HG03025 (cell line): ENCODE measurements around the gene OR2M2.

Experiments
- ATAC-seq: cut with Tn5 transposase; IDR thresholded peaks from one replicate; pipeline ENCODE4 v1.9.1; 2021; ENCODE audit warnings: mild to moderate bottlenecking, moderate library complexity; ENCODE audit not compliant: unreplicated experiment, low FRiP score

The OR2M2 gene, protein sequence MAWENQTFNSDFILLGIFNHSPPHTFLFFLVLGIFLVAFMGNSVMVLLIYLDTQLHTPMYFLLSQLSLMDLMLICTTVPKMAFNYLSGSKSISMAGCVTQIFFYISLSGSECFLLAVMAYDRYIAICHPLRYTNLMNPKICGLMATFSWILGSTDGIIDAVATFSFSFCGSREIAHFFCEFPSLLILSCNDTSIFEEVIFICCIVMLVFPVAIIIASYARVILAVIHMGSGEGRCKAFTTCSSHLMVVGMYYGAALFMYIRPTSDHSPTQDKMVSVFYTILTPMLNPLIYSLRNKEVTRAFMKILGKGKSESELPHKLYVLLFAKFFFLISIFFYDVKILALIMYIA

DNA sequence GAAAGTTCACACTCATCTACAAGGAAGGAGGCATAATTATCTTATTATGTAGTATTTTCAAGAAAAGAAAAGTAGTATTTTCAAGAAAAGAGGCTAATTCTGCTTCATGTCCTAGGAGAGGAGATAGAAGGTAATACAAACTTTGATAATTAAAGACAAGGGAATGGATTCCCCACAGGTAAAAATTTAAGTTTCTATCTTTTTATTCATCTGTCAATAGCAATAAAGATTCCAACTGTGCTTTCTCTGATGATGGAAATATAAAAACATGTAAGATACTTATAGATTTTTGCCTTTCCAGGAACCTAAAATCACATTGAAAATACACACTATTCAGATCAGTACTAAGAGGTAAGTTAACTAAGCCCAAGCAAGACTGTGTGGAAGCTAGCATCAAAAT lies at the start of gene OR2M2:
TSS of gene OR2M2 (plus strand) at position 301 of the 400 bp plus-strand sequence. CDS start 5,165 bp downstream, outside the sequence.
- ATAC-seq: no peak

DNA sequence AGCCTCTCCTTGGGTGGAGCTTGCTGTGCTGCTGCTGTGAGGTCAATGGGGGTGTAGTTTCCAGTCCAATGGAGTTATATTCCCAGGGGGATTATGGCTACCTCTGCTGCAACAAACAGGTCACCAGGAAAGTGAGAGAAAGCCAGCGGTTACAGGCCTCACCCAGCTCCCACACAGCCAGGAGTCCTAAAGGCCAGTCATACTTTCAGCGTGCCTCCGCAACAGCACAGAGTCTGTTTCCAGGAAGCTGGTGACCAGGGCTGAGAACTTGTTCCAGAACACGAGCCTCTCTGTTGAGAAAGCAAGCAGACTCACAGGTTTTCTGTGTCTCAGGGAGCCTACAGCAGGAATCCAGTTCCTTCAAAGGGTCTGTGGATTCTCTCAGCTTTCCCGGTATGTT lies 47.0 kb upstream of the OR2M2 start:
- ATAC-seq: no peak

DNA sequence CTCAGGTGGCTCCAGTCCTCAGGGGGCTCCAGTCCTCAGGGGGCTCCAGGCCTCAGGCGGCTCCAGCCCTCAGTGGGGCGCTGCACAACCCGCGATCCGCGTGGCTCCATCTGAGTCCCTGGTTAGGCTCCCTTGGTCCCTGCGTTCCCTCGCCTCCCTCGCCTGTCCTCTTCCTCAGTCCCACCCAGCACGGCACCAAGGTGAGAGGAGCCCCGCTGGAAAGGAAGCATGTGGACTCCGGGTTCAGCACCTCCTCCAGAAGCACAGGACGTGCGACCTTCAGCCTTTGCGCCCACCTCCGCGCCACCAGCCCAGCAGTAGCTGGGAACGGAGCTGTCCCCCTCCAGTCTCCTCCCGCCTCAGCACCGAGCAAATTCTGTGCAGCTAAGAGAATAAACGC lies 37.8 kb upstream of the OR2M2 start:
- ATAC-seq: no peak

DNA sequence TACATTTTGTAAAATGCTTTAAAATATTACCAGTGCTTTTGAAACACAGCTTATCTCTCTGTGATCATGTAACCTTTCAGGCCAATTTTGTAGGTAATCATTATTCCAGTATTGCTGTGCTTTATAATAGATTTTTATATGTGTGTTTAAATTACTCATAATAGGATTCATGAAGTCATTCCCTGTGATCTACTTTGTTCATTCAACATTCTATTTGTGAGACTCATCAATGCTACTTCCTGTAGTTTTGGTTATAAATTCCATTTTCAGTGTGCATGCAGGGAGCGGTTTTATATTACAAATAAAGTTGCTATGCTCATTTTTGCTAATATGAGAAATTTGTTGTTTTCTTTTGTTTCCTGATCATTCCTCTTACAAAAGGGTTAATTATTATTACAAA lies 33.8 kb upstream of the OR2M2 start:
- no peak for ATAC-seq

DNA sequence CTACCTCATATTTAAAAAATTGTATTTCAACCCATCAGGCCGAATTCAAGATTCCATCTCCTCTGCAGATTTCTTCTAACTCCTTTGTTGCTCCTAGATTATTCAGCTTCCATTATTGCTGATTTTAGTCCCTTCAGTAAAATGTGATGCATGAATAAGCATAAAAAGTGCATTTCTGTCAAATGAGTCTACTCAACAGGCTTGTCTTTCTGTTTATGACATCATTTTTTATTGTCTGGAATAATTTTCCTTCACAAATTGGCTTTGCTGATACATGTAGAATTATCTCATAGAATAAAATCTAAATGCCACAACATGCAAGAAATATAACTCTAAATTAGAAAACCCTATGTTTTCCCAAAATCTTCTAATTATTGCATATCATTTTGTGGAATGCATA lies 31.3 kb upstream of the OR2M2 start:
- no peak for ATAC-seq

DNA sequence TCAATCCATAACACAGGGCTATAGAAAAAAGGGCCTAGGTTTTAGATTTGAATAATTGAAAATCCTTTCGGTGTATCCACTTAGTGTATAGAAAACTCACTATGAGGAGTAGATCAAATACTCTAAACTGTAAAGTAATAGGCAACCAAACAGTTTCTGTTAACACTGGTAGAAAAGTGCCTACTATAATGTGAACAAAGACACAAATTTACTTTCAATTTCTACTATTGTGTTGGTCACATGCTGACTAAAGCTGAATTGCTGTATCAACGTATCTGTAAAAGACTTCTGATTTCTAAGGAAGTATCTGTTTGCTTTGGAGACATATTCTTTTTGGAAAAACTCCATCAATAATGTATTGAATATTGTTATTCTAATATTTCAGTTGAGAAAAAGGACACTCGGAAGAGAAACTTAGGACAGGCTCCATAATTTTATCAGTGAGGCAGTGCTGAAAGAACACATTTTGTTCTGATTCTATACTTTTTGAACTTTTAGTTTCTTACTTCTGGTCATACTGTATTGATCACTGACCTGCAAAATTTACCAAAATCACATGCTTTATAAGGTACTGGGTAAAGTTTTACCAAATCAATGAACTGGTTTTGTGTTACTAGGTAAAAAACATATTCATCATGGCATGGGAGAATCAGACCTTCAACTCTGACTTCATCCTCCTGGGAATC lies 30.0 kb upstream of the OR2M2 start, which contains the start of gene OR2M5:
TSS of gene OR2M5 (plus strand) at position 636 of the 686 bp plus-strand sequence. CDS start at position 636, 0 bp downstream.
- ATAC-seq: no peak

DNA sequence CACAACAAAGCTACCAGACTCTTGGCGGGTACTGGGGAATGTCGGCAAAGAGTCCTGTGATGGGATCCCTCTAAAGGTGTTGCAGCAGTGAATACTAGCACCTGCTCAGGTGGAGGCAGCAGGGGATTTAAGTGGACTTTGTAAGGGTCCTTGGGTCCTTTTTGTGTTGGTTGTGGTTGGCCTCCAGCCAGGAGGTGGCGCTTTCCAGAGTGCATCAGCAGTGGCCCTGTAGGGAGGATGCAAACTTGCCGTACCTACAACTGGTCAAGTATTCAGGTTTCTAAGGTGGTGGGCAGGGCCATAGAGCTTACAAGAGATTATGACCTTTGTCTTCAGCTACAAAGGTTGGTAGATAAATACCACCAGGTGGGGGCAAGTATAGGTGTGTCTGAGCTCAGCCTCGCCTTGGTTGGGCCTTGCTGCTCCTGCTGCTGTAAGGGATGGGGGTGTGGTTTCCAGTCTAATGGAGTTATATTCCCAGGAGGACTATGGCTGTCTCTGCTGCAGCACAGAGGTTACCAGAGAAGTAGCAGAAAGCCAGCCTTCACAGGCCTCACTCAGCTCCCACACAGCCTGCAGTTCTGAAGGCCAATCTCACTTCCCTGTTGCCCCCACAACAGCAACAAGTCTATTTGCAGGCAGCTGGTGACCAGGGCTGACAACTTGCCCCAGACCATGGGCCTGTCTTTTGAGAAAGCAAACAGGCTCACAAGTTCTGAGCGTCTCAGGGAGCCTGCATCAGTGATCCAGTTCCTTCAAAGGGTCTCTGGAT lies 22.4 kb upstream of the OR2M2 start:
- ATAC-seq: no peak

DNA sequence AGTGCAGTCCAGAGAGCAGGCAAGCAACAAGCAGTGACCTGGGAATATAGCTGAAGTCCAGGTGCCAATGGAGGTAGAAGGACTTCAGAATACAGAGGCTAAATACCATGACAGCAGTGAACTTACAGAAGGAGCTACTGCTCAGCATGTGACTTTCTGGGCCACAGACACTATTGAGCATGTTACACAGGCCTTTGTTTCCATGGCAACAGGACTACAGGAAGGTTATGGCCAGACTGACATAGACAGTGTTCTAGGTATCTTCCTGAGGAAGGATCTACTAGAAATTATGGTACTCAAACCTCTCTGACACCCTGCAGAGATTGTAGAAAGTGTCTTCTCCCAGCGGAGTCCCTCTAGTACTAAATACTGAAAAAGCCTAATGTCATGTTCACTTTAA lies 18.7 kb upstream of the OR2M2 start:
- ATAC-seq: no peak

DNA sequence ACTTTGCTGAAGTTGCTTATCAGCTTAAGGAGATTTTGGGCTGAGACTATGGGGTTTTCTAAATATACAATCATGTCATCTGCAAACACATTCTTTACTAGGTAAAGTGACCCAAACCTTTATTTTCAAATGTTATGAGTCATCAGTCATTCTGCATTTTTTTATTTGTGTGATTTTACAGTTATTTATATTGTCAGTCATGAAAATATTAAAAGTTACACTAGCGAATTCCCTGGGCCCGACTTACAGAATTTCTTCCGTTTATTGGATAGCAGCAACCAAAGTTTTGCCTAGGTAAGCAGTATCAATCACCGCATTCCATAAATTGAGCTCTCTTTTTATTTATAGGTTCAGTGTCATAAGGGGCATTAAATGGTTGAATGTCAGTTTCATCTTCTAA lies 15.9 kb upstream of the OR2M2 start:
- no peak for ATAC-seq

DNA sequence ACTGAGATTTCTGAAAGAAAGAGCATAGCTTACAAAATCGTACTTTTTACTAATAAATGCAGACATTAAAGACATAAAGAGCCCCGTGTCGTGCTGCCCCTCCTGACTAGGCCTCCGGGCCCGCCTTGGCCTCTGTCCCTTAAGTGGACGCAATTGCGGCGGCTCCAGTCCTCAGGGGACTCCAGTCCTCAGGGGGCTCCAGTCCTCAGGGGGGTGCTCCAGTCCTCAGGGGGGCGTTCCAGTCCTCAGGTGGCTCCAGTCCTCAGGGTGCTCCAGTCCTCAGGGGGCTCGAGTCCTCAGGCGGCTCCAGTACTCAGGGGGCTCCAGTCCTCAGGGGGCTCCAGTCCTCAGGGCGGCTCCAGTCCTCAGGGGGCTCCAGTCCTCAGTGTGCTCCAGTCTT lies 10.6 kb upstream of the OR2M2 start:
- no peak for ATAC-seq

DNA sequence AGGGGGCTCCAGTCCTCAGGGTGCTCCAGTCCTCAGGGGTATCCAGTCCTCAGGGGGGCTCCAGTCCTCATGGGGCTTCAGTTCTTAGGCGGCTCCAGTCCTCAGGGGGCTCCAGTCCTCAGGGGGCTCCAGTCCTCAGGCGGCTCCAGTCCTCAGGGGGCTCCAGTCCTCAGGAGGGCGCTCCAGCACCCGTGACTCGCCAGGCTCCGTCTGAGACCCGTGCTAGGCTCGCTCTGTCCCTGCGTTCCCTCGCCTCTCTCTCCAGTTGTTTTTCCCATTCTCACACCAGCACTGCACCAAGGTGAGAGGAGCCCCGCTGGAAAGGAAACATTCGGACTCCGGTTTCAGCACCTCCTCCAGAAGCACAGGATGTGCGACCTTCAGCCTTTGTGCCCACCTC lies 9.4 kb upstream of the OR2M2 start:
- ATAC-seq: no peak

DNA sequence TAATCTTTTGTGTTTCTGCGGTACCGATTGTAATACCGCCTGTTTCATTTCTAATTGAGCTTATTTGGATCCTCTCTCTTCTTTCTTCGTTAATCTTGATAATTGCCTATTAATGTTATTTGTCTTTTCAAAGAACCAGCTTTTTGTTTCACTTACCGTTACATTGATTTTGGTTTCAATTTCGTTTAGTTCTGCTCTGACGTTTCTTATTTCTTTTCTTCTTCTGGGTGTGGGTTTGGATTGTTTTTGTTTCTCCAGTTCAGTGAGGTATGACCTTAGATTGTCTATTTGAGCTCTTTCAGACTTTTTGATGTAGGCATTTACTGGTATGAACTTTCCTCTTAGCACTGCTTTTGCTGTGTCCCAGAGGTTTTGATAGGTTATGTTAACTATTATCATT lies 9.4 kb downstream of the OR2M2 start:
- ATAC-seq: no peak

DNA sequence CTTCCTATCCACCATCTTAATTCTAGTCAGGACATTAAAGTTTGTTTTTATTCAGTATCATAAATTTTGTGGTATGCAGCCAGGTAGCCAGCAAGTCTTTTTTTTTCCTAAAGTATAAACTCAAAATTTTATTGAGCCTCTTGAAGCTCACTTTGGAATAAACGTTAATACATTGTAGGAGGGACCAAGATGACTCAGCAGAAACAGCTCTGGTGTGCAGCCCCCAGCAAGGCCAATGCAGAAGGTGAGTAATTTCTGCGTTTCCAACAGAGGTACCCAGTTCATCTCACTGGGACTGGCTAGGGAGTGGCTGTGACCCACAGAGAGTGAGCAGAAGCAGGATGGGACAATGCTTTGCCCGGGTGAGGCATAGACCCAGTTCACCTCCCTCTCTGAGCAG lies 12.7 kb downstream of the OR2M2 start:
- no peak for ATAC-seq

DNA sequence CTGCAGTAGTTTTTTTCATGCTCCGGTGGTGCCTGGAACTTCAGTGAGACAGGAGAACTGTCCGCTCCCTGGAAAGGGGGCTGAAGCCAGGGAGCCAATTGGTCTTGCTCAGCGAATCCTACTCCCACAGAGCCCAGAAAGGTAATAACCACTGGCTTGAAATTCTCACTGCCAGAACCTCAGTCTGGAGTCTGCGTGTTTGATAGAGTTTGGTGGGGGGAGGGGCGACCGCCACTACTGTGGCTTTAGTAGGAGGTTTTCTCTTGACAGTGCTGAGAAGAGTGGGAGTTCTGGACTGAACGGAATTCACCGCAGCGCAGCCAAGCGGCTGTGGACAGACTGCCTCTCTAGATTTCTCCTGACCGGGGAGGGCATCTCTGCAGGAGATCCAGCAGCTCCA lies 14.4 kb downstream of the OR2M2 start:
- ATAC-seq: no peak

DNA sequence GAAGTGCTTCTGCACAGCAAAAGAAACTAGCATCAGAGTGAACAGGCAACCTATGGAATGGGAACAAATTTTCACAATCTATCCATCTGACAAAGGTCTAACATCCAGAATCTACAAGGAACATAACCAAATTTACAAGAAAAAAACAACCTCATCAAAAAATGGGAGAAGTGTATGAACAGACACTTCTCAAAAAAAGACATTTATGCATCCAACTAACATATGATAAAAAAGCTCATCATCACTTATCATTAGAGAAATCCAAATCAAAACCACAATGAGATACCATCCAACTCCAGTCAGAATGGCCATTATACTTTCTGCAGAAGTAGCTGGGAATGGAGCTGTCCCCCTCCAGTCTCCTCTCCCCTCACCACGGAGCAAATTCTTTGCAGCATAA lies 19.5 kb downstream of the OR2M2 start:
- ATAC-seq: no peak

DNA sequence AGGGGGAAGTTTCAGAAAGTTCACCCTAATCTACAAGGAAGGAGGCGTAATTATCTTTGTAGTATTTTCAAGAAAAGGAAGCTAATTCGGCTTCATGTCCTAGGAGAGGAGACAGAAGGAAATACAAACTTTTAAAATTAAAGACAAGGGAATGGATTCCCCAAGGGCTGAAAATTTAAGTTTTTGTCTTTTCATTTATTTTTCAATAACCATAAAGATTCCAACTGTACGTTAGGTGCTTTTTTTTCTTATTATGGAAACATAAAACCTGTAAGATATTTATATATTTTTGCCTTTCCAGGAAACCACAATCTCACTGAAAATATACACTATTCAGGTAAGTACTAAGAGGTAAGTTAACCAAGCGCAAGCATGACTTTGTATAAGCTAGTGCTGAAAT lies 22.3 kb downstream of the OR2M2 start, which contains the start of gene OR2M3:
TSS of gene OR2M3 (plus strand) at position 301 of the 400 bp plus-strand sequence. CDS start 5,803 bp downstream, outside the sequence.
- ATAC-seq: no peak

DNA sequence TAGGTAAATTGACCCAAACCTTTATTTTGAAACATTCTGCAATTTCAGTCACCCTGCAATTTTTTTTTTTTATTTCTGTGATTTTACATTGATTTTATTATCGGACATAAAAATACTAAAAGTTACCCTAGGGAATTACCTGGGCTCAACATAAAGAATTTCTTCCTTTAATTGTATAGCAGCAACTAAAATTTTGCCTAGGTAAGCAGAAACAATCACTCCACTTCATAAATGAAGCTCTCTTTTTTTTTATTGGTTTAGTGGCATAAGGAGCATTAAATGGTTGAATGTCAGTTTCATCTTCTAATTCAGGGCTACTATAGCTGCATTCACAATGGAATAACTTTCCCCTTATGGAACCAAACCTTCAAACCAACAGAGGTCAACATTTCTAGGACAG lies 41.3 kb downstream of the OR2M2 start:
- no peak for ATAC-seq

DNA sequence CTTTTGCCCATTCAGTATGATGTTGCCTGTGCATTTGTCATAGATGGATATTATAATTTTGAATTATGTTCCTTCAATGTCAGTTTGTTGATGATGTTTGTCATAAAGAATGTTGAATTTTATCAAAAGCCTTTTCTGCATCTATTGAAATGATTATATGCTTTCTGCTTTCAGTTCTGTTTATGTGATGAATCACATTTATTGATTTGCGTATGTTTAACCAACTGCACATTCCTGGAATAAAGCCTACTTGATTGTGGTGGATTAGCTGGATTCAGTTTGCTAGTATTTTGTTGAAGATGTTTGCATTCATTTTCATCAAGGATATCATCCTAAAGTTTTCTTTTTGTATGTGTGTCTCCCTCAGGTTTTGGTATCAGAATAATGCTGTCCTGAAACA lies 50.9 kb downstream of the OR2M2 start:
- ATAC-seq: no peak

DNA sequence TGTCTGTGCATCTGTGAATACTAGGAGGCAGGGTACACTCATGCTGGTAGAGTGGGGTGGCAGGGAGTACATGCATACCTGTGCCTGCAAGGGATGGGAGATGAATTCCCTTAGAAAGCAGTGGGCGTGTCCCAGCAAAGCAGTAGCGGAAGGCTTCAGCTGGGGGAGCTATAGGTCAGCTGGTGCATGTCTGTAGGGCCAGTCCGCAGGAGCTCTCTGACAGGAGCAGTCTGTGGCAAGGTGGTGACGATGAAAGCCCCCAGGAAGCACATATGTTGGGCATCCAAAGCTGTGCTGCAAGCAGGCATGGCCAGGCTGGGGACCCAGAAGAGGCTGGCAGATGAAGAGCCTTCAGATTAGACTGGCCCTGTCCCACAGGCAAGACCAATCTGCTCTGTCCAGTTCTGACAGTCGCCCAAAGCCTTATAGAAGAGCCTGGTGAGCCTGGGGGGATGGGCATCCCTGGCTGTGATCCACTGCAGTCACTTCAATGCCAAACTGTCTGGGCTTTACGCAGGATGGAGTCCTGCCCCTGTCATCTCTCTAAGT lies 54.8 kb downstream of the OR2M2 start:
- no peak for ATAC-seq
